Bone marrow (tissue), 2 donors: Measurements from ENCODE around the gene DENND2C.

ENCODE experiments used
- DNase-seq, 2 donors: peaks; one replicate each; lab custom pipeline; 2025; lab: John Stamatoyannopoulos, UW

The DENND2C gene

DNA sequence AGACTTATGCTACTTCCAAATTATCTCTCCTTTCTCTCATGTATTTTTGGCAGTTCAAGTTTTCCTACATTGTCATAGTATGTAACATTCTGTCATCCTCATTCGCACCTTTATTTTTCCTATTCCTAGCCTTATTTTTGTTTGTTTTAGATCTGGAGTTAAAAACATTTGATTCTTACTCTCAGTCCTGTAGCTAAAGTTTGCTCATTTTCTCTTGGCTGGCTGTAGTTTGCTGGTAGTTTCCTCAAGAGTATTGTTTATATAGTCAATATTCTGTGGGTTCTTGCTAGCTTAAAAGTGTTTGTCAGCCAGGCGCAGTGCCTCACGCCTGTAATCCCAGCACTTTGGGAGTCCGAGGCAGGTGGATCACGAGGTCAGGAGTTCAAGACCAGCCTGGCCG lies 129.0 kb downstream of the DENND2C start:
- no peak for DNase-seq

DNA sequence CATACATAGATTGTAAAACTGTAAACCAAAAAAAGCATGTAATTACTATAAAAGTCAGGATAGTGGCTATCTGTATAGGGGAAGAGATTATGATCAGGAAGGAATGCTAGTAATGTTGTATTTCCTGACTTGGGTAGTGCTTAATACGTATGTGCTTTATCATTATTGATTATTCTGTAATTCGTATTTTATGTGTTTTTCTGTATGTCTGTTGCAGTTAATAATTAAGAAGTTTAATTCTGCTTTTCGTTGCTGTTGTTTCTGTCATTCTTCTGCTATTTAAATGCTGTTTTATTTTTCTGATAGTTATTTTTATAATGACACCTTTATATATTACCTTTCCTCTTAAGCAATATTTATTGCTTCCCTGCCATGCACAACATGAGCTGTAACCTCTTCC lies 129.6 kb downstream of the DENND2C start:
- DNase-seq: no peak

DNA sequence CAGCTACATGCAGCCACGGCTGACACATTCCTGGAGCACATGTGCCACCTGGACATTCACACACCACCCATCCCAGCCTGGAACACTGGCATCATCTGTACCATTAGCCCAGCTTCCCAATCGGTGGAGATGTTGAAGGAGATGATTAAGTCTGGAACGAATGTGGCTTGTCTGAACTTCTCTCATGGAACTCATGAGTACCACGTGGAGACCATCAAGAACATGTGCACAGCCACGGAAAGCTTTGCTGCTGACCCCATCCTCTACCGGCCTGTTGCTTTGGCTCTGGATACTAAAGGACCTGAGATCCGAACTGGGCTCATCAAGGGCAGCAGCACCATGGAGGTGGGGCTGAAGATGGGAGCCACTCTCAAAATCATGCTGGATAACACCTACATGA lies 133.8 kb downstream of the DENND2C start:
- no peak for DNase-seq

DNA sequence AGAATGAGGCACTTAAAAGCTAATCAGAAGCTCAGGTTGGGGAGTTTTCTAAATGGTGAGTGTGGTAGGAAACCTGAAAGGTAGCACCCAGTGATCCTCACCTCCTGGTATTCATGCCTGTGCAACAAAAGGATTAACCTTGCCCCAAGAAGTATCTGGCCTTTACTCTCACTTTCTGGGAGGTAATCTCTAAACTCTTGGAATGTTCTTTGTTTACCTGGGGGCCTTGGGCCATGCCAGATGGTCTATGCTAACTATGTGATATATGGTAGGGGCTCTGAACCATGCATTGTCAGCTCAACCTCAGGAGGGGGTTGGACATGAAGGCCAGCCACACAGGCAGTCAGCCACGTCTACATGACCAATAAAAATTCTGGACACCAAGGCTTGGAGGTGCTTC lies 134.4 kb downstream of the DENND2C start:
- DNase-seq: no peak
